K562 (cell line): ENCODE measurements around the gene TMPRSS11A. TPM values are rescaled to one million over a fixed set of nuclear protein-coding genes. Genes with fewer than 3 reads are reported as not detected.

Source experiments
- ATAC-seq: fragments of 200-7000 bp; cut with Tn5 transposase; 3 replicates; pipeline ENCODE4 v1.9.1; 2020; ENCODE audit warnings: moderate library complexity
- BruUV-seq: library from RNA; stranded (reverse); fragments of 400-500 nt; replicated peaks from 2 replicates; lab custom pipeline; 2021; lab: Mats Ljungman, UMichigan
- CTCF ChIA-PET: fragments of 300-600 bp; formaldehyde crosslinking; extraction: SDS; loops from one replicate; lab custom pipeline; 2021; ENCODE audit warnings: low intra/inter-chr PET ratio; lab: Yijun Ruan, JAX
- POLR2A ChIA-PET: fragments of 300-600, 350-650 bp; sonication (Branson Sonifier 250); formaldehyde crosslinking; extraction: SDS; loops from one replicate; lab custom pipeline; 2021; ENCODE audit warnings: antibody characterized with exemption, inconsistent platforms; lab: Yijun Ruan, JAX
- DNase-seq, 4 experiments: peaks; one replicate each; pipeline versions ENCODE4 v3.0.0 to v3.0.0-alpha.2; 2011 to 2018; ENCODE audit warnings: low spot score in 3 of 4, mixed read lengths in 3 of 4; ENCODE audit errors: extremely low read depth in 1 of 4
- FAIRE-seq: peaks from 2 replicates; lab custom pipeline; 2011; peaks lifted over from hg19 to GRCh38; lab: Jason Lieb, UNC
- H2AFZ ChIP-seq: 2 replicates; pipeline ENCODE4 v1.6.0; 2011; ENCODE audit warnings: low read depth, low read length, control low read depth, inconsistent platforms
- H3K27ac ChIP-seq: fragments of 200-600 bp; 3 replicates; pipeline ENCODE4 v1.8.0; 2011; ENCODE audit warnings: low read depth, mild to moderate bottlenecking, control low read depth, inconsistent platforms, low read length, moderate library complexity, mixed read lengths; ENCODE audit errors: extremely low read depth
- H3K27me3 ChIP-seq, 2 experiments: fragments of 300-600 bp in 1 of 2; 2 replicates in 1 of 2; 3 replicates in 1 of 2; pipeline versions ENCODE4 v1.6.0 to v1.8.0; 2011; ENCODE audit warnings: inconsistent platforms in 2 of 2, low read length in 2 of 2, mild to moderate bottlenecking in 1 of 2, mixed read lengths in 1 of 2, moderate library complexity in 1 of 2; ENCODE audit not compliant: control insufficient read depth in 2 of 2, insufficient read depth in 2 of 2
- H3K36me3 ChIP-seq: fragments of 300-600 bp; 3 replicates; pipeline ENCODE4 v1.8.0; 2011; ENCODE audit warnings: mild to moderate bottlenecking, low read length, inconsistent platforms; ENCODE audit not compliant: control insufficient read depth, insufficient read depth
- H3K4me1 ChIP-seq, 2 experiments: fragments of 200-600 bp in 1 of 2; replicated peaks in 1 of 2; 2 replicates in 1 of 2; 3 replicates in 1 of 2; pipeline versions ENCODE4 v1.5.1 to v1.8.0; 2011; ENCODE audit warnings: inconsistent platforms in 2 of 2, low read length in 2 of 2, mild to moderate bottlenecking in 1 of 2, mixed read lengths in 1 of 2, moderate library complexity in 1 of 2; ENCODE audit not compliant: control insufficient read depth in 2 of 2, insufficient read depth in 2 of 2
- H3K4me2 ChIP-seq: 2 replicates; pipeline ENCODE4 v1.6.1; 2011; ENCODE audit warnings: low read length, control low read depth, inconsistent platforms, mixed read lengths; ENCODE audit not compliant: insufficient read depth
- H3K4me3 ChIP-seq: fragments of 200-600 bp; sonication (generic), shearing (Covaris generic); 2 replicates; pipeline ENCODE4 v1.5.1; 2016; ENCODE audit warnings: control low read depth, inconsistent platforms
- H3K79me2 ChIP-seq: fragments of 200-600 bp; 3 replicates; pipeline ENCODE4 v1.8.0; 2011; ENCODE audit warnings: low read length, inconsistent platforms; ENCODE audit not compliant: control insufficient read depth, insufficient read depth
- H3K9ac ChIP-seq, 2 experiments: 2 replicates each; pipeline versions ENCODE4 v1.6.0 to v1.6.1; 2011; ENCODE audit warnings: low read depth in 2 of 2, low read length in 2 of 2, control low read depth in 1 of 2, inconsistent platforms in 1 of 2, mild to moderate bottlenecking in 1 of 2, mixed read lengths in 1 of 2; ENCODE audit not compliant: insufficient read depth in 1 of 2
- H3K9me1 ChIP-seq: one replicate; pipeline ENCODE4 v1.6.0; 2011; ENCODE audit warnings: inconsistent platforms, mild to moderate bottlenecking, low read length, moderate library complexity; ENCODE audit not compliant: control insufficient read depth, insufficient read depth
- H3K9me3 ChIP-seq: replicated peaks from 2 replicates; pipeline ENCODE4 v1.5.1; 2011; ENCODE audit warnings: low read depth, low read length, inconsistent platforms; ENCODE audit not compliant: control insufficient read depth, insufficient read depth
- H4K20me1 ChIP-seq: replicated peaks from 2 replicates; pipeline ENCODE4 v1.6.1; 2011; ENCODE audit warnings: low read length, inconsistent platforms, mixed read lengths; ENCODE audit not compliant: control insufficient read depth, insufficient read depth
- CCNT2 ChIP-seq: IDR thresholded peaks from 2 replicates; pipeline ENCODE4 v1.6.1; 2011; ENCODE audit warnings: borderline replicate concordance, low read depth, mild to moderate bottlenecking, moderate library complexity, mixed read lengths, low read length; ENCODE audit not compliant: insufficient read length; ENCODE audit errors: extremely low read depth
- CSDE1 ChIP-seq, 2 experiments: fragments of 450-650 bp; IDR thresholded peaks; 2 replicates each; pipeline ENCODE4 v1.6.1; 2016; ENCODE audit warnings: mild to moderate bottlenecking in 1 of 2
- LARP7 ChIP-seq: fragments of 450-650 bp; IDR thresholded peaks from 2 replicates; pipeline ENCODE4 v1.6.1; 2016
- TGIF2 ChIP-seq: sonication (generic); formaldehyde crosslinking; IDR thresholded peaks from 2 replicates; pipeline ENCODE4 v1.8.1; 2022; ENCODE audit warnings: mild to moderate bottlenecking, missing genetic modification reagents, moderate library complexity
- in situ Hi-C: fragments of 300-500 bp; cut with MboI; formaldehyde crosslinking; loops from 4 replicates; pipeline ENCODE4 v1.15.0; 2018; ENCODE audit warnings: inconsistent platforms, mixed read lengths
- intact Hi-C: fragments of 100-400 bp; cut with micrococcal nuclease; formaldehyde crosslinking; loops from 2 replicates; pipeline ENCODE4 v1.14.2; 2022
- polyA plus RNA-seq, 8 experiments: library from polyadenylated mRNA; depleted of rRNA in 4 of 8; stranded (reverse) in 5 of 8; unstranded in 3 of 8; fragments of >200 nt; fragmentation: Nextera tagmentation in 2 of 8; fragmentation: Illumina TruSeq in 1 of 8; extraction: Ambion mirVana in 2 of 8; extraction: Trizol in 1 of 8; gene quantifications; 2 replicates each; pipeline versions ENCODE4 v1.2.1 to v1.2.3, GENCODE V29; 2011 to 2014; ENCODE audit warnings: inconsistent platforms in 1 of 8, missing spikeins in 1 of 8
- total RNA-seq, 7 experiments: library from RNA; depleted of rRNA in 6 of 7; stranded (reverse); fragments of >200 nt in 6 of 7; fragmentation: Illumina TruSeq in 2 of 7; extraction: Trizol in 2 of 7; gene quantifications; 2 replicates each; pipeline versions ENCODE4 v1.2.1 to v1.2.3, GENCODE V29; 2011 to 2021; ENCODE audit warnings: low replicate concordance in 1 of 7
- TF ChIP-seq, protein P1 (sequence below): fragments of 450-650 bp; IDR thresholded peaks from one replicate; pipeline ENCODE4 v1.6.1; 2018; ENCODE audit warnings: mild to moderate bottlenecking, moderate library complexity; ENCODE audit not compliant: partially characterized antibody

TMPRSS11A gene
- total and polyA plus RNA-seq, 9 of the 15 experiments (the other 6 are each of a cell fraction or from before 2014, with no cell fraction given) = not detected

DNA sequence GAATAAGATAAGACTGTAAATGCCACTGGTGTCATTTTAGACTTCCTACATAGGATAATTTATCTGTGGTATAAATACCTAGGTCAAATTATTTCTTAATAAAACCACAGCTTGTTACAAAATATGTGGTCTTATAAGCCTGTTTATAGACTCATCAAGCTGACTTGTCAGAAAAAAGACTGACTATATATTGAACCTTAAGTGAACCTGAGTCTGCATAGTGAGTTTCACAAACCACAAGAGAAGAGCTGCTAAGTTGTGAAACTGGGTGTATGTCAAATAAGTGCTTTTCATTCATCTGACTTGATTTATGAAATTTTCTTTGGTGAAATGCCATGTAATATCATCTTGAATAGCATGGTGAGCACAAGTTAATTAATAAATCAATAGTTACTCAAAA, 48.4 kb upstream of the TMPRSS11A start:
- H3K9me1 ChIP-seq = no peaks in the 10 kb centered on the region
- H3K27ac ChIP-seq = no peak overlapping the region
- no peaks in the 10 kb centered on the region for H3K27me3 ChIP-seq
- in situ Hi-C loops (no loop called here), intact Hi-C loops (no loop called here)
- H4K20me1 ChIP-seq = no peaks in the 10 kb centered on the region
- ATAC-seq (no peak), DNase-seq (no peak), FAIRE-seq (no peak)
- no peaks in the 10 kb centered on the region for H3K36me3 ChIP-seq
- H3K9ac ChIP-seq = no peak overlapping the region
- H3K9me3 ChIP-seq = no peaks in the 10 kb centered on the region
- BruUV-seq = no TSS peak
- POLR2A ChIA-PET = no interaction called here
- CTCF ChIA-PET = no interaction called here
- no peaks in the 10 kb centered on the region for H3K4me1 ChIP-seq
- H3K4me3 ChIP-seq = no peak overlapping the region
- H3K79me2 ChIP-seq = no peaks in the 10 kb centered on the region
- no peak overlapping the region for H3K4me2 ChIP-seq
- no peak overlapping the region for H2AFZ ChIP-seq
- TF ChIP-seq LARP7 (no peak), TGIF2 (CRISPR knock-in tag) (no peak)
- TF ChIP-seq, protein P1, sequence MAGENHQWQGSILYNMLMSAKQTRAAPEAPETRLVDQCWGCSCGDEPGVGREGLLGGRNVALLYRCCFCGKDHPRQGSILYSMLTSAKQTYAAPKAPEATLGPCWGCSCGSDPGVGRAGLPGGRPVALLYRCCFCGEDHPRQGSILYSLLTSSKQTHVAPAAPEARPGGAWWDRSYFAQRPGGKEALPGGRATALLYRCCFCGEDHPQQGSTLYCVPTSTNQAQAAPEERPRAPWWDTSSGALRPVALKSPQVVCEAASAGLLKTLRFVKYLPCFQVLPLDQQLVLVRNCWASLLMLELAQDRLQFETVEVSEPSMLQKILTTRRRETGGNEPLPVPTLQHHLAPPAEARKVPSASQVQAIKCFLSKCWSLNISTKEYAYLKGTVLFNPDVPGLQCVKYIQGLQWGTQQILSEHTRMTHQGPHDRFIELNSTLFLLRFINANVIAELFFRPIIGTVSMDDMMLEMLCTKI = no peak

DNA sequence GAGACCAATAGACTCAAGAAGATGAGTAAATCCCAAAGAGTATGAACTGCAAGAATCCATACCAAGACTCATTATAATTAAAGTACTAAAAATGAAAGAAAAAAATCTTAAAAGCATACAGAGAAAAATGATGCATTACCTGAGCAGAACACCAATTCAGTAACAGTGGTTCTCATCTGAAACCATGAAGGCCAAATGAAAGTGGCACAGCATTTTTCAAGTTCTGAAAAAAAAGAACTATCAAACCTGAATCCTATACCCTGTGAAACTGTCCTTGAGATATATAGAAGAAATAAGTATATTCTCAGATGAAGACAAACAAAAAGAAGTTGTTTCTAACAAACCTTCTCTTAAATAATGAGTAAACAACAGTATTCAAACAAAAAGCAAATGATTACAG, 39.6 kb upstream of the TMPRSS11A start:
- H3K4me3 ChIP-seq = no peak overlapping the region
- no peaks in the 10 kb centered on the region for H4K20me1 ChIP-seq
- TF ChIP-seq CCNT2 = no peak
- no peak for TF ChIP-seq CSDE1 (IDR thresholded peaks at IDR 0.05)
- CTCF ChIA-PET = no interaction called here
- no peak for DNase-seq
- POLR2A ChIA-PET = no interaction called here
- H3K9ac ChIP-seq = no peak overlapping the region
- no peak for FAIRE-seq
- no peak for ATAC-seq
- in situ Hi-C loops (no loop called here), intact Hi-C loops (no loop called here)
- no peaks in the 10 kb centered on the region for H3K9me3 ChIP-seq
- no peaks in the 10 kb centered on the region for H3K9me1 ChIP-seq
- no peak overlapping the region for H3K4me2 ChIP-seq
- BruUV-seq = no TSS peak
- no peaks in the 10 kb centered on the region for H3K79me2 ChIP-seq
- H2AFZ ChIP-seq = no peak overlapping the region
- no peaks in the 10 kb centered on the region for H3K4me1 ChIP-seq
- H3K27me3 ChIP-seq = no peaks in the 10 kb centered on the region
- no peak overlapping the region for H3K27ac ChIP-seq
- H3K36me3 ChIP-seq = no peaks in the 10 kb centered on the region
